GM10248 (cell line): ENCODE results near the gene LRRN2.

Source experiments
- CTCF ChIA-PET: fragments of 300-600 bp; sonication (Branson Sonifier 250); formaldehyde crosslinking; extraction: SDS; loops from one replicate; lab custom pipeline; 2021; ENCODE audit warnings: antibody characterized with exemption; lab: Yijun Ruan, JAX
- POLR2A ChIA-PET: fragments of 350-650 bp; sonication (Branson Sonifier 250); formaldehyde crosslinking; extraction: SDS; loops from one replicate; lab custom pipeline; 2020; ENCODE audit warnings: antibody characterized with exemption; lab: Yijun Ruan, JAX
- DNase-seq: peaks from one replicate; pipeline ENCODE4 v3.0.0; 2012; ENCODE audit errors: extremely low spot score
- CTCF ChIP-seq: IDR thresholded peaks from 2 replicates; pipeline ENCODE4 v1.5.1; 2012; ENCODE audit warnings: mild to moderate bottlenecking, low read depth; ENCODE audit errors: extremely low read depth, missing control alignments, control extremely low read depth

LRRN2 gene

GRCh38 chr1:204676043-204676442 lies 9.5 kb downstream of the LRRN2 start:
- ChIA-PET POLR2A (interaction anchor here (0.6 kb wide), 1 partner anchor 398 kb away, joined by 4 read pairs; no protein-coding TSS in a partner anchor), CTCF (interaction anchor here (1.3 to 2.4 kb wide), 3 partner anchors 71 to 131 kb away, joined by 4 to 7 read pairs (median 6); no protein-coding TSS in a partner anchor)
- no peak for TF ChIP-seq CTCF
- no peak for DNase-seq

- TF ChIP-seq CTCF, result no peak
- CTCF ChIA-PET, result interaction anchor here (1.2 kb wide), 1 partner anchor 13 kb away, joined by 3 read pairs; no protein-coding TSS in a partner anchor
- POLR2A ChIA-PET, result no interaction called here
- no peak for DNase-seq
Measured at GRCh38 chr1:204673909-204674649, 11.5 kb downstream of the LRRN2 start.

- POLR2A ChIA-PET, result no interaction called here
- TF ChIP-seq CTCF, result no peak
- CTCF ChIA-PET, result no interaction called here
- DNase-seq, result no peak
Measured at GRCh38 chr1:204673209-204673608, 12.3 kb downstream of the LRRN2 start.

GRCh38 chr1:204672482-204673121 lies 12.9 kb downstream of the LRRN2 start:
- ChIA-PET CTCF (no interaction called here), POLR2A (no interaction called here)
- no peak for TF ChIP-seq CTCF
- no peak for DNase-seq

GRCh38 chr1:204672069-204672468 lies 13.5 kb downstream of the LRRN2 start:
- CTCF ChIA-PET, result no interaction called here
- POLR2A ChIA-PET, result no interaction called here
- no peak for DNase-seq
- TF ChIP-seq CTCF, result no peak

GRCh38 chr1:204670152-204670927 lies 15.2 kb downstream of the LRRN2 start:
- no peak for TF ChIP-seq CTCF

More at GRCh38 chr1:204670152-204670927, 15.2 kb downstream of the LRRN2 start:
- no peak for DNase-seq
- ChIA-PET POLR2A (no interaction called here), CTCF (no interaction called here)
